Activated T-cell treated with anti-CD3 and anti-CD28 coated beads, Interleukin-2, amount 50 U/mL, for 24 hours (primary cell): ENCODE measurements around the gene RAD9A.
"Not testable (repeated sequence)": the region's sequence is repeated elsewhere in the genome, so short reads cannot be mapped to it uniquely, and the experiment has no call there.

ENCODE experiments used
- DNase-seq: peaks from one replicate; pipeline ENCODE4 v3.0.0-alpha.2; 2020
- H3K27ac Mint-ChIP-seq: 2 replicates; pipeline ENCODE4 v1.8.0; 2020; ENCODE audit warnings: mild to moderate bottlenecking, mixed read lengths
- H3K27me3 Mint-ChIP-seq: 2 replicates; pipeline ENCODE4 v1.8.0; 2020; ENCODE audit warnings: mixed read lengths
- H3K36me3 Mint-ChIP-seq: 2 replicates; pipeline ENCODE4 v1.8.0; 2020; ENCODE audit warnings: low read depth, mixed read lengths
- H3K4me1 Mint-ChIP-seq: 2 replicates; pipeline ENCODE4 v1.8.0; 2020; ENCODE audit warnings: low read depth, mixed read lengths
- H3K4me3 Mint-ChIP-seq: 2 replicates; pipeline ENCODE4 v1.8.0; 2020; ENCODE audit warnings: mild to moderate bottlenecking, moderate library complexity, mixed read lengths
- H3K9me3 Mint-ChIP-seq: 2 replicates; pipeline ENCODE4 v1.8.0; 2020; ENCODE audit warnings: mixed read lengths

The RAD9A gene

GRCh38 chr11:67395555-67396258, 3.9 kb downstream of the RAD9A start:
- peak overlapping the region; percentile 81 for H3K27ac Mint-ChIP-seq
- no peak for DNase-seq
- no peaks in the 10 kb centered on the region for H3K9me3 Mint-ChIP-seq
- no peaks in the 10 kb centered on the region for H3K27me3 Mint-ChIP-seq
- peaks cover 63% of the 10 kb centered on the region for H3K4me1 Mint-ChIP-seq
- H3K36me3 Mint-ChIP-seq, result peaks cover 86% of the 10 kb centered on the region
- H3K4me3 Mint-ChIP-seq, result no peak overlapping the region

DNA sequence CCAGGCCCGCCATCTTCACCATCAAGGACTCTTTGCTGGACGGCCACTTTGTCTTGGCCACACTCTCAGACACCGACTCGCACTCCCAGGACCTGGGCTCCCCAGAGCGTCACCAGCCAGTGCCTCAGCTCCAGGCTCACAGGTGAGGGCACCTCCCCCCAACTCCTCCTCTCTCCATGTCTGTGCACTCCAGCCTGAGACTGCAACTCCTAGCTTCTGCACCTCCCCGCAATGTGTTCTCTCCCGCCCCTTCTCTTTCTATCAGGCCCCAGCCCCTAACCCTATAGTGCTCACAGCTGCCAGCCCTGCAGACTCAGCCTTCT, 4.4 kb downstream of the RAD9A start:
- no peak for DNase-seq
- peaks cover 89% of the 10 kb centered on the region for H3K36me3 Mint-ChIP-seq

DNA sequence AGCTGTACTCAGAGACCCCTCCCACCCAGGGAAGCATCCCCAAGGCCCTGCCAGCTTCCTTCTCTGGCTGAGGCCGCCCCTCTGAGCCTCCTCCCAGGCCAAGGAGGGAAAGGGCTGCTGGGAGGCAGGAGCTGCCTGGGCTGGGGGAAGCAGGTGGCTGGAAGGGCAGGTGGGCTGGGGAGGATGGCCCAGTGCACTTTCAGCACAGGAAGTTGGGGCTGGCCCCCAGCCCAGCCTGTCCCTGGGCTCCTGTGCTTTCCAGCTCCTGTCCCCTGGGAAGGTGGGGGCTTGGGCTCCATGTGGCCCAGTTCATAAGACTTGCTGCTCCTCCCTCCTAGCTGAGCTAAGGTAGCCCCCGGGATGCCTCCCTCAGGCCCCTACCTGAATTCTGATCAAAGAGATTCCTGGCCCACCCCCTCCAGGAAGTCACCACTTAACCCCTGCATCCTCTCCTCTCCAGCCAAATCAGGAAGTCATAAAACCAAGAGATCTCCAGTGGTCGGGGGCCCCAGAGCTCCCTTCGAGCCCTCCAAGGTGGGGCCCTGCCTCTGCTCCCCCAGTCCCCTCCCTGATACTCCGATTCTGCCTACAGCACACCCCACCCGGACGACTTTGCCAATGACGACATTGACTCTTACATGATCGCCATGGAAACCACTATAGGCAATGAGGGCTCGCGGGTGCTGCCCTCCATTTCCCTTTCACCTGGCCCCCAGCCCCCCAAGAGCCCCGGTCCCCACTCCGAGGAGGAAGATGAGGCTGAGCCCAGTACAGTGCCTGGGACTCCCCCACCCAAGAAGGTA, 5.0 kb downstream of the RAD9A start:
- no peaks in the 10 kb centered on the region for H3K27me3 Mint-ChIP-seq
- peak; percentile 32 for DNase-seq
- H3K27ac Mint-ChIP-seq, result peak overlapping the region; percentile 94
- H3K4me3 Mint-ChIP-seq, result peak overlapping the region; percentile 47
- no peaks in the 10 kb centered on the region for H3K9me3 Mint-ChIP-seq
- peaks cover 56% of the 10 kb centered on the region for H3K4me1 Mint-ChIP-seq
- H3K36me3 Mint-ChIP-seq, result peaks cover 86% of the 10 kb centered on the region

More for the DNA sequence above, 4.4 kb downstream of the RAD9A start:
- Mint-ChIP-seq H3K4me3 (no peak overlapping the region), H3K27ac (peak overlapping the region; percentile 81), H3K27me3 (no peaks in the 10 kb centered on the region), H3K4me1 (peaks cover 58% of the 10 kb centered on the region), H3K9me3 (no peaks in the 10 kb centered on the region)

GRCh38 chr11:67397536-67397935, 5.8 kb downstream of the RAD9A start:
- peak; percentile 30 for DNase-seq
- H3K9me3 Mint-ChIP-seq, result no peaks in the 10 kb centered on the region
- H3K4me1 Mint-ChIP-seq, result peaks cover 59% of the 10 kb centered on the region
- H3K36me3 Mint-ChIP-seq, result peaks cover 82% of the 10 kb centered on the region
- peak overlapping the region; percentile 94 for H3K27ac Mint-ChIP-seq
- no peaks in the 10 kb centered on the region for H3K27me3 Mint-ChIP-seq
- no peak overlapping the region for H3K4me3 Mint-ChIP-seq

GRCh38 chr11:67397986-67398660, 6.3 kb downstream of the RAD9A start:
- Mint-ChIP-seq H3K4me3 (no peak overlapping the region), H3K27me3 (no peaks in the 10 kb centered on the region), H3K36me3 (peaks cover 79% of the 10 kb centered on the region), H3K4me1 (peaks cover 58% of the 10 kb centered on the region), H3K27ac (peak overlapping the region; percentile 94), H3K9me3 (no peaks in the 10 kb centered on the region)
- DNase-seq, result no peak

DNA sequence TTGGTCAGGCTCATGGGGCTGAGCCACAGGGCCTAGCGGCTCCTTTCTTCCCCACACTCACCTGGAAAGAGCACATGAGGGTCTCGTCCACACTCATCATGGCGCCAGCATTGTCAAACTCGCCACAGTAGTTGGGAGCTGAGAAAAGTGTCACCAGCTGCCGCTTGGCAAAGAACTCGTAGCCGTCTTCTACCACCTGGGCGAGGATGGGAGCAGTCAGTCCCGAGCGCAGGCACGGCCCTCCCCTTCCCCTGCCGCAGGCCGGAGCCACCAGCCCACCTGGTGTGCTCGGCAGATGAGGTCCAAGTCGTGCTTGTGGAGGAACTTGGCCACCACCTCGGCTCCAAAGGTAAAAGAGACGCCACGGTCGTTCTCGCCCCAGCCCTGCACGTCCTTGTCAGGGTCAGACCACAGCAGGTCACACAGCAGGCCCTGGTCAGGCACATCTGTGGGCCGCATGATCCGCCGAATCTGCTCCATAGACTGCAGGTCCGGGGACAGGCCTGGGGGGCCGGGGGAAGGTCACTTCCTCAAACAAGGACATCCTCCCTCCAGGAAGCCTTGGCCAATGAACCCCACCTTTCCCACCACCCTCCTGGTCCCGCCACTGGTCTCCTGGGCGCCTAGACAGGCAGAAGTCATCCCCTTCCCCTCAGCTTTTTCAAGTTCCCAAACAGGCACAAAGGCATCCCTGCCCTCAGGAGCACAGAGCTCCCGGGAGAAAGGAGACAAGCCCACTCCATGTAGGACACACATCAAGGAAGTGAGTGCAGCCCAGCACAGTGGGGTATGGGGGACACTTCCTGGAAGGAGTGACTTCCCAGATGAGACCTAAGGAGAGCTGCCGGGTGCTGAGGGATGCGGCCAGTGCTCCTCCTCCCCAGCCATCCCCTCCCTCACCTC, 7.1 kb downstream of the RAD9A start:
- H3K27me3 Mint-ChIP-seq, result no peaks in the 10 kb centered on the region
- no peaks in the 10 kb centered on the region for H3K9me3 Mint-ChIP-seq
- H3K4me3 Mint-ChIP-seq, result peak overlapping the region; percentile 87
- peak overlapping the region; percentile 94 for H3K27ac Mint-ChIP-seq
- peaks cover 74% of the 10 kb centered on the region for H3K36me3 Mint-ChIP-seq
- DNase-seq, result peak; percentile 32
- H3K4me1 Mint-ChIP-seq, result peaks cover 56% of the 10 kb centered on the region

GRCh38 chr11:67400251-67400941, 8.6 kb downstream of the RAD9A start:
- no peaks in the 10 kb centered on the region for H3K27me3 Mint-ChIP-seq
- H3K36me3 Mint-ChIP-seq, result peaks cover 74% of the 10 kb centered on the region
- H3K9me3 Mint-ChIP-seq, result no peaks in the 10 kb centered on the region
- H3K4me3 Mint-ChIP-seq, result peak overlapping the region; percentile 87
- H3K27ac Mint-ChIP-seq, result peak overlapping the region; percentile 89
- peaks cover 65% of the 10 kb centered on the region for H3K4me1 Mint-ChIP-seq
- peak; percentile 50 for DNase-seq

- peak overlapping the region; percentile 87 for H3K4me3 Mint-ChIP-seq
- DNase-seq, result no peak
- peaks cover 74% of the 10 kb centered on the region for H3K36me3 Mint-ChIP-seq
- no peaks in the 10 kb centered on the region for H3K9me3 Mint-ChIP-seq
- peaks cover 69% of the 10 kb centered on the region for H3K4me1 Mint-ChIP-seq
- peak overlapping the region; percentile 89 for H3K27ac Mint-ChIP-seq
- no peaks in the 10 kb centered on the region for H3K27me3 Mint-ChIP-seq
Observed at GRCh38 chr11:67400942-67401494, 9.2 kb downstream of the RAD9A start.

DNA sequence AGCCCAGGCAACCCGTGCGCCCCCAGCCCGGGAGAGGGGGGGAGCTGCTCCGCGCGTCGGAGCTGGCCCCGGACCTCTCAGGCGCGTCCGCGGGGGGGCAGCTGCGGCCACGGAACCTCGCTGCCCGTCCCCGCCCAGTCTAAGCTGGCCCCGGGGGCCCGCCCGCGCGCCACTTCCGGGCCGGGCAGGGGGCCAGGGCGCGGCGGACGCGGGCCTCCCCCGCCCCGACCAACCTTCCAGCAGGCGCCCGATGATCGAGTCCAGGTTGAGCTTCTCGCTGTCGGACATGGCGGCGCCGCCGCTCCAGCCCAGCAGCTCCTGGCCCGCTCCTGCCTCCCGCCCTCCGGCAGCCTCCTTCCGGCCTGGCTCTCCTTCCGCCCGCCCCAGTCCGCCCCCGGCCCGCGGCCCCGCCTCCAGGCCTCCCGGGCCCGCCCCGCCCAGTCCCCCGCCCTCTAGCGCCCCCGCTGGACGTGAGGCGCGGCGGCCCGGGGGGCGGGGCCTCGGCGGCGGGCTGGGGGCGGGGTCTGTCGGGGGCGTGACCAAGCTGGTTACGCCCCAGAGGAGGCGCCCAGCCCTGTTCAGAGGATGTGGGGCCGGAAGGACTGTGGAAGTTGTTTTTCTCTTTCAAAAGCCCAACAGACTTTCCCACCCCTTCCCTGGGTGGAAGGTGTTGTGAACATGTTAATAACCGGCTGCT, 9.9 kb downstream of the RAD9A start, which contains the start of gene PPP1CA:
PPP1CA (minus strand) TSS at position 364 of the 697 bp plus-strand sequence; CDS start at position 288, 76 bp downstream.
- peak within 1 kb of the TSS; percentile 89 for H3K4me3 Mint-ChIP-seq
- peaks cover 74% of the 10 kb centered on the region for H3K36me3 Mint-ChIP-seq
- no peaks in the 10 kb centered on the region for H3K9me3 Mint-ChIP-seq
- DNase-seq, result peak; percentile 96
- no peaks in the 10 kb centered on the region for H3K27me3 Mint-ChIP-seq
- H3K4me1 Mint-ChIP-seq, result peaks cover 72% of the 10 kb centered on the region
- H3K27ac Mint-ChIP-seq, result peak within 1 kb of the TSS; percentile 94

GRCh38 chr11:67402192-67402839, 10.5 kb downstream of the RAD9A start:
- Mint-ChIP-seq H3K27ac (peak overlapping the region; percentile 94), H3K36me3 (peaks cover 75% of the 10 kb centered on the region), H3K4me1 (peaks cover 73% of the 10 kb centered on the region), H3K4me3 (peak overlapping the region; percentile 89)
- DNase-seq, H3K27me3 Mint-ChIP-seq, H3K9me3 Mint-ChIP-seq: not testable (repeated sequence)

DNA sequence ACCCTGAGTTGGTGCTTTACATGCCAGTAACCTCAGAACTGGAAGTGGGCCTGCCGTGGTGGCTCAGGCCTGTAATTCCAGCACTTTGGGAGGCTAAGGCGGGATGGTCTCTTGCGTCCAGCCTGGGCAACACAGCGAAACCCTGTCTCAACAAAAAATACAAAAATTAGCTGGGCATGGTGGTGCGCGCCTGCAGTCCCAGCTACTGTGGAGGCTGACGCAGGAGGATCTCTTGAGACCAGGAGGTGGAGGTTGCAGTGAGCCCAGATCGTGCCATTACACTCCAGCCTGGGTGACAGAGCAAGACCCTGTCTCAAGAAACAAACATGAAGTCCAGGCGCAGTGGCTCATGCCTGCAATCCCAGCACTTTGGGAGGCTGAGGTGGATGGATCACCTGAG, 11.3 kb downstream of the RAD9A start:
- H3K9me3 Mint-ChIP-seq, H3K27me3 Mint-ChIP-seq, DNase-seq: not testable (repeated sequence)
- H3K36me3 Mint-ChIP-seq, result peaks cover 73% of the 10 kb centered on the region
- peak overlapping the region; percentile 94 for H3K27ac Mint-ChIP-seq
- peaks cover 73% of the 10 kb centered on the region for H3K4me1 Mint-ChIP-seq
- H3K4me3 Mint-ChIP-seq, result peak overlapping the region; percentile 89

GRCh38 chr11:67404515-67405195, 12.9 kb downstream of the RAD9A start:
- H3K4me1 Mint-ChIP-seq, result peaks cover 73% of the 10 kb centered on the region
- DNase-seq, result peak; percentile 69
- H3K27me3 Mint-ChIP-seq, result no peaks in the 10 kb centered on the region
- H3K9me3 Mint-ChIP-seq, result no peaks in the 10 kb centered on the region
- H3K36me3 Mint-ChIP-seq, result peaks cover 69% of the 10 kb centered on the region
- H3K4me3 Mint-ChIP-seq, result peak overlapping the region; percentile 89
- H3K27ac Mint-ChIP-seq, result peak overlapping the region; percentile 94
